COLO829 (cell line): ENCODE measurements around the gene NDUFC1.
A peak's percentile ranks its signal among the peaks of the same experiment; 100 is the strongest.
"Not testable (repeated sequence)": the region's sequence is repeated elsewhere in the genome, so short reads cannot be mapped to it uniquely, and the experiment has no call there.

Source experiments
- DNase-seq: peaks from one replicate; pipeline ENCODE4 v3.0.0; 2012; ENCODE audit warnings: low spot score

The NDUFC1 gene

GRCh38 chr4:139301821-139302611, at the start of gene NDUFC1:
Gene NDUFC1, minus strand, starts transcription at chr4:139302477. Its CDS starts 6,679 bp downstream, at chr4:139295798.
- DNase-seq, result peak; percentile 45

DNA sequence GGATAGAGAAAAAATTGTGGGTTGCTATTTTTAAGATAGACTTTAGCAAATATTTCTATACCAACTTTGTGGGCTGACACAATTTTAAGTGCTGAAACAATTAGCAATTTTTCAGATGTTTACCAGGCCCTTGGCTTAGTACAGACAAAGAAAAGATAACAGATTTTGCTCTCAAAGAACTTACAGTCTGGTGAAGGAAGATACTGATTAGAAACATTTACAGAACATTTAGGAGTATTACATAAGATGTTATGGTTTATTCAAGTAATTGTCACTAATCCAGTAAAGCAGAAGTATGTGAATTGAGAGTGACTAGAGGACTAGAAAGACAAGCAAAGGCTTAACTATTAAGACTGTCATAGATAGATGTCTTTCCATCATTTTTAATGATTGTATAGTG, 35.3 kb upstream of the NDUFC1 start:
- DNase-seq, result no peak

- no peak for DNase-seq
These were observed 30.8 kb upstream of the NDUFC1 start for GRCh38 chr4:139333046-139333445.

- DNase-seq, result no peak
These were observed 28.9 kb upstream of the NDUFC1 start for GRCh38 chr4:139331185-139331584.

GRCh38 chr4:139330283-139330682, 28.0 kb upstream of the NDUFC1 start:
- DNase-seq, result no peak

- DNase-seq, result no peak
These were observed 27.5 kb upstream of the NDUFC1 start for GRCh38 chr4:139329665-139330200.

GRCh38 chr4:139324620-139325019, 22.3 kb upstream of the NDUFC1 start:
- no peak for DNase-seq

- DNase-seq, result not testable (repeated sequence)
These were observed 20.3 kb upstream of the NDUFC1 start for GRCh38 chr4:139322541-139322940.

DNA sequence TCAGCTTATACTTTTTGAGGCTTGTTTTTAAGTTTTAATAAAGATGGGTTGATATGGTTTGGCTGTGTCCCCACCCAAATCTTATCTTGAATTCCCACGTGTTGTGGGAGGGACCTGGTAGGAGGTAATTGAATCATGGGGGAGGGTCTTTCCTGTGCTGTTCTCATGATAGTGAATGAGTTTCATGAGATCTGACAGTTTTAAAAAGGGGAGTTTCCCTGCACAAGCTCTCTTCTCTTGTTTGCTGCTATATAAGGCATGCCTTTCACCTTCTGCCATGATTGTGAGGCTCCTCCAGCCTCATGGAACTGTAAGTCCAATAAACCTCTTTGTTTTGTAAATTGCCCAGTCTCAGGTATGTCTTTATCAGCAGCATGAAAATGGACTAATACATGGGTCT, 19.8 kb upstream of the NDUFC1 start:
- not testable (repeated sequence) for DNase-seq

GRCh38 chr4:139319571-139319970, 17.3 kb upstream of the NDUFC1 start:
- no peak for DNase-seq

DNA sequence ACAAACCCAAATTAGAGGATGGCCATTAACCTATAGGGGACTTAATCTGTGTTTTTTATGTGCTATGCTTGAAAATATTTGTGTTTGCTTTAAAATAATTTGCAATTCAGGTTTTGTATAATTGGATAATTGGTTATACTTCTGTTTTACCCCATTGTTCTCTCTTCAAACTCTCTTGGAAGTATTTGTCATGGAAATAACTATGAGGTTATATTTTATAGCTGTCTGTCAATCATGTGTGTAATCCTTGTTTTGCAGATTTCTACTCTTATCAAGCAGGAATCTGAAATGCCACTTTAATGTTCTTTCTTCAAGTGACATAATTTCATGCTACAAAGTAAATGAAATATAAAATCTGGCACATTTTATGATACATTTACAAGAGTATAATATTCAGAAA, 15.4 kb upstream of the NDUFC1 start:
- no peak for DNase-seq

DNA sequence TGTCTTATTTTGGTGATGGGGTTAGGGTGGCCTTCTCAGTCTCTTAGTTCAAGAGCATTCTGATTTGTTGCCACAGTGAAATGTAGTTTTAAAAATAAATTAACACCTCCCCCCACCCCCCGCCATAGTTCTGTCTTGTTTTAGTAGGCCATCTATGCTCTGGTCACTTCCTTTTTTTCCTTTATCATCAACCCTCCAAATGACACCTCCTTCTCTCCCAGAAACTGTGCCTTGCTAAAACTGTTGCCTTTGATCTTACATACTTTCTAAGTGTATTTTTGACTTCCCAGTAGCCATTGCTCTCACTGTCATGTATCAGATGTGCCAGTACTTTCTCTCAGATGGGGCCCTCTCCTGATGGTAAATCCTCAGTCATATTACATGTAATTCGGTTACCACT, 14.5 kb upstream of the NDUFC1 start:
- DNase-seq, result no peak

- no peak for DNase-seq
These were observed 13.0 kb upstream of the NDUFC1 start for GRCh38 chr4:139315221-139315675.

GRCh38 chr4:139314047-139314800, 11.9 kb upstream of the NDUFC1 start:
- no peak for DNase-seq

GRCh38 chr4:139313414-139313813, 11.1 kb upstream of the NDUFC1 start:
- DNase-seq, result not testable (repeated sequence)

GRCh38 chr4:139312552-139313332, 10.5 kb upstream of the NDUFC1 start:
- no peak for DNase-seq

- DNase-seq, result no peak
These were observed 9.6 kb upstream of the NDUFC1 start for GRCh38 chr4:139311909-139312308.

- DNase-seq, result no peak
These were observed 2.6 kb upstream of the NDUFC1 start for GRCh38 chr4:139304920-139305319.

- DNase-seq, result peak; percentile 99
These were observed 1.0 kb downstream of the NDUFC1 start, which contains the start of gene NAA15 for GRCh38 chr4:139301113-139301820. Gene NAA15, plus strand, starts transcription at chr4:139301505. Its CDS starts 273 bp downstream, at chr4:139301778.

DNA sequence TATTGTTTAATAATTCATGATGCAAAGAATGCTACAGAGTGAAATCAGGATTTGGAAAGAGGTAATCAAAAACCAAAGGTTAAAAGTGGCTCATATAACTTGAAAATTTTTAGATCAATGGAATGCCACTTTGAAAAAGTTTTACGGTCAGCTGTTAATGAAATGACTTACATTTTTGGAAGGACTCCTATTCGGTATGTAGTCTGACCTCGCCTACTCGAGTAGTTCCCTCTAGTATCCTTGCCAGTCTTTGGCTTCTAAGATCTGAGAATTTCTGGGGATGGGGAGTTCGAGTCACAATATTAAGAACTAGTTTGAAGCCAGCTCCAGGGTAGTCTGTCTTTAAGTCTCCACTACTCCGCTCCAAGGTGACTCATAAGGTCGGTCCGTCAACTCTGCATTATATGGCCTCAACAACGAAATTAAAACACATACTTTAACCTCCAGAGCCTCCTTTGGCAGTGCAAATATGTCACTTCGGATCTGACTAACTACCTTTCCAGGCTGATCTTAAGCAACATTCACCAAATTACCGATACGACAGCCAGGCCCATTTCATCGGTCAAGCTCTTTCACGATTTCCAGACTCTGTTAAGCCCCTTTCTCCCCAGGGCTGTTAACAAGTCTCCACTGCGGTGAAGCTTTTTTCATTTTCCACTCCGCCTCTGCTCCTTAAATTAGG, 1.7 kb downstream of the NDUFC1 start:
- DNase-seq, result peak; percentile 33

DNA sequence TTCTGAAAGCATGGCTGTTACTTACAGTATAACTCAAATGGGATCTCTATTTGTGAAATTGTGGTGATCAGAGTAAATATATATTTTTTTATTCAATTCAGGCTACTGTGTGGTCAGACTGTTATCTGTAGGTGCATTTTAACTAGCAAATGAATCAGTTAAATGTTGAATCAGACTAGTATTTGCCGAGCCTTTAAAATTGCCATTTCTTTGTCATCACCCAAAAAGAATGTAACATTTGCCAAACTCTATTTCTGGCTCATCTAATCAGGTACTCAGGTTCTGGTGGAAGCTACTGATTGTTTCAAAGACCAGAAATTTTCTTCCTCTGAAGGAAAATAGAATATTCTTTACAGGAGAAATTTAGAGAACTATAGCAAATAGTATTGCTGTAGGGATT, 2.7 kb downstream of the NDUFC1 start:
- DNase-seq, result no peak
